Measurements from ENCODE around the gene INO80.
"Not testable (repeated sequence)": the region's sequence is repeated elsewhere in the genome, so short reads cannot be mapped to it uniquely, and the experiment has no call there.

INO80 gene, protein sequence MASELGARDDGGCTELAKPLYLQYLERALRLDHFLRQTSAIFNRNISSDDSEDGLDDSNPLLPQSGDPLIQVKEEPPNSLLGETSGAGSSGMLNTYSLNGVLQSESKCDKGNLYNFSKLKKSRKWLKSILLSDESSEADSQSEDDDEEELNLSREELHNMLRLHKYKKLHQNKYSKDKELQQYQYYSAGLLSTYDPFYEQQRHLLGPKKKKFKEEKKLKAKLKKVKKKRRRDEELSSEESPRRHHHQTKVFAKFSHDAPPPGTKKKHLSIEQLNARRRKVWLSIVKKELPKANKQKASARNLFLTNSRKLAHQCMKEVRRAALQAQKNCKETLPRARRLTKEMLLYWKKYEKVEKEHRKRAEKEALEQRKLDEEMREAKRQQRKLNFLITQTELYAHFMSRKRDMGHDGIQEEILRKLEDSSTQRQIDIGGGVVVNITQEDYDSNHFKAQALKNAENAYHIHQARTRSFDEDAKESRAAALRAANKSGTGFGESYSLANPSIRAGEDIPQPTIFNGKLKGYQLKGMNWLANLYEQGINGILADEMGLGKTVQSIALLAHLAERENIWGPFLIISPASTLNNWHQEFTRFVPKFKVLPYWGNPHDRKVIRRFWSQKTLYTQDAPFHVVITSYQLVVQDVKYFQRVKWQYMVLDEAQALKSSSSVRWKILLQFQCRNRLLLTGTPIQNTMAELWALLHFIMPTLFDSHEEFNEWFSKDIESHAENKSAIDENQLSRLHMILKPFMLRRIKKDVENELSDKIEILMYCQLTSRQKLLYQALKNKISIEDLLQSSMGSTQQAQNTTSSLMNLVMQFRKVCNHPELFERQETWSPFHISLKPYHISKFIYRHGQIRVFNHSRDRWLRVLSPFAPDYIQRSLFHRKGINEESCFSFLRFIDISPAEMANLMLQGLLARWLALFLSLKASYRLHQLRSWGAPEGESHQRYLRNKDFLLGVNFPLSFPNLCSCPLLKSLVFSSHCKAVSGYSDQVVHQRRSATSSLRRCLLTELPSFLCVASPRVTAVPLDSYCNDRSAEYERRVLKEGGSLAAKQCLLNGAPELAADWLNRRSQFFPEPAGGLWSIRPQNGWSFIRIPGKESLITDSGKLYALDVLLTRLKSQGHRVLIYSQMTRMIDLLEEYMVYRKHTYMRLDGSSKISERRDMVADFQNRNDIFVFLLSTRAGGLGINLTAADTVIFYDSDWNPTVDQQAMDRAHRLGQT (N-terminal part only)

DNA sequence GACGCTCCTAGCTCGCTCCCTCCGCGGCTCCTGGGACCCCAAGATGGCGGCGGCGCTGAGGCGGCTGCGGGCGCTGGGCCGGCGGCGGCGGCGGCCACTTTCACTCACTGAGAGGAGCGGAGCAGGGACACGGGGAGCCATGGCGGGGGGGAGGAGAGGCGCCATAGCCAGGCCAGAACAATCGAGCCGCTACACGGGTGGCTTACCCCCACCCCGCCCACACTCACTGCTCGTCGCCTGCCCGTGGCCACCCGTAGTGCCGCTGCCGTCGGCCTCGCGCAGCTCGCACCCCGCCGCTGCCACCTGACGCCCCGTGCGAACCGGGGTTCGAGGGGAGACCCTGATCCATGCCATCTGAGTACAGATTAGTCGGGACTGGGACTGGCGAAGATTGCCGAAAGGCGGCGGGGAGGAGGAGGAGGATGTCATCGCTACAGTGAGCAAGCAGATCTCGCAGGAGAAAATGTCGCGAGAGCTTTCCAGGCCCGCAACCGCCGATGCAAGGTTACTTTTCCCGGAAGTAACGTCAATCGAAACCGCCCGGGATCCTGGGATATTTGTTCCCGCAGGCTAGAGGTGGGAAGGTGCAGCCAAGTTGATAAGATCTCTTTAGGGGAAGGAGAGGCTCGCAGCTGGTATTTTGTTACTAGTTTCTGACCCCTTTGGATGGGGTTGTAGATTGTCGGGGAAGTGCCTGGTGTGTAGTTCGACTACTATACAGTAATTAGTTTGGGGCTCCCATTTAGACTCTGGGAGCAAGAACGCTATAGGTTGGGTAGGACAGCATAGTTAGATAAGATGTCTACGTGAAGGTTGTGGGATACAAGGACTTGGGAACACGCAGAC, at the start of gene INO80:
Gene INO80, minus strand, starts transcription at position 165 of the 846 bp plus-strand sequence. CDS start 19,970 bp downstream, outside the sequence.
- in situ Hi-C loops (cut with MboI; ENCODE audit: low sequenced_read_pairs) = no loop called here

GRCh38 chr15:41161736-41162135, 45.7 kb upstream of the INO80 start:
- in situ Hi-C loops (cut with MboI; ENCODE audit: low sequenced_read_pairs) = no loop called here

GRCh38 chr15:41161336-41161735, 45.3 kb upstream of the INO80 start:
- in situ Hi-C loops (cut with MboI; ENCODE audit: low sequenced_read_pairs) = no loop called here

GRCh38 chr15:41160639-41161315, 44.7 kb upstream of the INO80 start:
- in situ Hi-C loops (cut with MboI; ENCODE audit: low sequenced_read_pairs) = no loop called here

DNA sequence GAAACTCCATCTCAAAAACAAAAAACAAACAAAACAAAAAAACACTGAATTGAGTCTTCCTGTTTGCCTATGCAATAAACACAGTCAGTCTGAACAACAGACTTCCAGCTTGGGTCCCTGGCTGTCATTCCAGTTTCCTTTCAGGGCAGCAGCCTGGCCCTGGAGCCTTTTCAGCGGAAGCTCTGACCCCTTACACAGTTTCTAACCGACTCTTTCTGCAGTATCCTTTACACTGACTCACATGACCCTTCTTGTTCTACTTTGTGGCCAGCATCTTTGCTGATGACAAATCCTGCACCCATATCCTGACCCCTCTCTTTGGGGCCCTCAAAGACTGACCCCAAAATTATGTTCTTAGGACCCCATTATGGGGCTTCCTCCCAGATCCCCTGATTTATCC, 38.3 kb upstream of the INO80 start:
- in situ Hi-C loops (cut with MboI; ENCODE audit: low sequenced_read_pairs) = no loop called here

DNA sequence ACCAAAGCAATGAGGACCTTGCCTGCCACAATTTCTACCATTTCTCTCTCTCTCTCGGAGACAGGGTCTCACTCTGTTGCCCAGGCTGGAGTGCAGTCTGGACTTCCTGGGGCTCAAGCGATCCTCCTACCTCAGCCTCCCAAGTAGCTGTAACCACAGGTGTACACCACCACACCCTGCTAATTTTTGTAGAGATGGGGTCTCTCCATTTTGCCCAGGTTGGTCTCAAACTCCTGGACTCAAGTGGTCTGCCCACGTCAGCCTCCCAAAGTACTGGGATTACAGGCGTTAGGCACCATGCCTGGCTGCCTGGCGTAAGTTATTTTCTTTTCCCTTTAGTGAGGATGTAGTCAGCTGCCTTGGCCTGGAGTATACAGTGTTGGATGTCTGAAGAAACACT, 37.7 kb upstream of the INO80 start:
- in situ Hi-C loops (cut with MboI; ENCODE audit: low sequenced_read_pairs) = no loop called here

DNA sequence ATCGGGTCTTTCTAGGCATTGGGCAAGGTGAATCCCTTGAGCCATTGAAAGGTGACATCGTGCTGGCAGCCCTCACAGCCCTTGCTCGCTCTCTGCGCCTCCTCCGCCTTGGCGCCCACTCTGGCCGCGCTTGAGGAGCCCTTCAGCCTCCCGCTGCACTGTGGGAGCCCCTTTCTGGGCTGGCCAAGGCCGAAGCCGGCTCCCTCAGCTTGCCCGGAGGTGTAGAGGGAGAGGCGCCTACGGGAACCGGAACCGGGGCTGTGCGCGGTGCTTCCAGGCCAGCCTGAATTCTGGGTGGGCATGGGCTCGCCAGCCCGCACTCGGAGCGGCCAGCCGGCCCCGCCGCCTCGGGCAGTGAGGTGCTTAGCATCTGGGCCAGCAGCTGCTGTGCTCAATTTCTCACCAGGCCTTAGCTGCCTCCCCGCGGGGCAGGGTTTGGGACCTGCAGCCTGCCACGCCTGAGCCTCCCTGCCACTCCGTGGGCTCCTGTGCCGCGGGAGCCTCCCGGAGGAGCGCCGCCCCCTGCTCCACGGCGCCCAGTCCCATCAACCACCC, 35.4 kb upstream of the INO80 start:
- in situ Hi-C loops (cut with MboI; ENCODE audit: low sequenced_read_pairs) = no loop called here

DNA sequence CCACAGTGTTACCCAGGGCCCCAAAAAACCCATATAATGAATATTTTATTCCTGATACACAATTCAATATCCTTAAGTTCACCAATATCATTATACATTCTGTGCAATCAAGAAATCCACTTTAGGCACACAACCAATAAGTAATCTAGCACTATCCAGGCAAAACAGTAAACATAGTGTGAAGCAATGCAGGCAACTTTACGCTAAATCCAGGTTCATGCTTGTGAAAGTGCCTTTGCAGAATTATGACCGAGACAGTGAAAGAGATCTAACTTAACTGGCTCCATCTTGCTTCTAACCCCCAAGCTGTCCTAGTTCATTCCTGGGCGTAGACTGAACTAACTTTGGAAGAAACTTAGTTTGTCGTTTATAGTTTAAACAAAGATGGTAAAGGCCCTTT, 34.2 kb upstream of the INO80 start:
- in situ Hi-C loops (cut with MboI; ENCODE audit: low sequenced_read_pairs) = no loop called here

- in situ Hi-C loops (cut with MboI; ENCODE audit: low sequenced_read_pairs) = no loop called here
Observed at GRCh38 chr15:41148065-41148464, 32.0 kb upstream of the INO80 start.

DNA sequence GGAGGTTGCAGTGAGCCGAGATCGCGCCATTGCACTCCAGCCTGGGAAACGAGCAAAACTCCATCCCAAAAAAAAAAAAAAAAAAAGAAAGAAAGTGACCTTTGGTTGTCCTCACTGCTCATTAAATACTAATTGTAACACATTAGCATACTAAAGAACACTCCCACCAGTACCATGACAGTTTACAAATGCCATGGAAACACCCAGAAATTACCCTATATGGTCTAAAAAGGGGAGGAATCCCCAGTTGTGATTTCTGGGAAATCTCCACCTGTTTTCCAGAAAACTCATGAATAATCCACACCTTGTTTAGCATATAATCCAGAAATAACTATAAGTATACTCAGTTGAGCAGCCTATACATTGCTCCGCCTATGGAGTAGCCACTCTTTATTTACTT, 23.5 kb upstream of the INO80 start:
- in situ Hi-C loops (cut with MboI; ENCODE audit: low sequenced_read_pairs) = no loop called here

DNA sequence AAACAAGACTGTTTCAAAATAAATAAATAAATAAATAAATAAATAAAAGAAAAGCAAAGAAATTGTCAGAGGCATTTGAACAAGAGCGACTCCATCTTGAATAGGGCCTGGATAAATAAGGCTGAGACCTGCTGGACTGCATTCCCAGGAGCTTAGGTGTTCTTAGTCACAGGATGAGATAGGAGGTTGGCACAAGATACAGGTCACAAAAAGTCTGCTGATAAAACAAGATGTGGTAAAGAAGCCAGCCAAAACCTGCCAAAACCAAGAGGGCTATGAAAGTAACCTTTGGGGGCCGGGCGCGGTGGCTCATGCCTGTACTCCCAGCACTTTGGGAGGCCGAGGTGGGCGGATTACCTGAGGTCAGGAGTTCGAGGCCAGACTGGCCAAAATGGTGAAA, 23.0 kb upstream of the INO80 start:
- in situ Hi-C loops (cut with MboI; ENCODE audit: low sequenced_read_pairs) = not testable (repeated sequence)

GRCh38 chr15:41135580-41135979, 19.5 kb upstream of the INO80 start:
- in situ Hi-C loops (cut with MboI; ENCODE audit: low sequenced_read_pairs) = not testable (repeated sequence)

- in situ Hi-C loops (cut with MboI; ENCODE audit: low sequenced_read_pairs) = no loop called here
Observed at GRCh38 chr15:41133454-41133853, 17.4 kb upstream of the INO80 start.

DNA sequence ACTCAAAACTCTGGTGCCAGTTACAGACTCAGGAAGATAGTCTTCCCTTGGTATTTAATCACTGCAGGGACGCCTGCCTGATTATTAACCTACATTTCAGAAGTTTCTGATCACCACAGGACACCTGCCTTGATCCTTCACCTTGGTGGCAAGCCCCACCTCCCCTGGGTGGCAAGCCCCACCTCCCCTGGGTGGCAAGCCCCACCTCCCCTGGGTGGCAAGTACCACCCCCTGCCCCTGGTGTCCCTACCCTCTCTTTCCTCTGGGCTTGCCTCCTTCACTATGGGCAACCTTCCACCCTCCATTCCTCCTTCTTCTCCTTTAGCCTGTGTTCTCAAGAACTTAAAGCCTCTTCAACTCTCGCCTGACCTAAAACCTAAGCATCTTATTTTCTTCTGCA, 16.0 kb upstream of the INO80 start:
- in situ Hi-C loops (cut with MboI; ENCODE audit: low sequenced_read_pairs) = not testable (repeated sequence)

DNA sequence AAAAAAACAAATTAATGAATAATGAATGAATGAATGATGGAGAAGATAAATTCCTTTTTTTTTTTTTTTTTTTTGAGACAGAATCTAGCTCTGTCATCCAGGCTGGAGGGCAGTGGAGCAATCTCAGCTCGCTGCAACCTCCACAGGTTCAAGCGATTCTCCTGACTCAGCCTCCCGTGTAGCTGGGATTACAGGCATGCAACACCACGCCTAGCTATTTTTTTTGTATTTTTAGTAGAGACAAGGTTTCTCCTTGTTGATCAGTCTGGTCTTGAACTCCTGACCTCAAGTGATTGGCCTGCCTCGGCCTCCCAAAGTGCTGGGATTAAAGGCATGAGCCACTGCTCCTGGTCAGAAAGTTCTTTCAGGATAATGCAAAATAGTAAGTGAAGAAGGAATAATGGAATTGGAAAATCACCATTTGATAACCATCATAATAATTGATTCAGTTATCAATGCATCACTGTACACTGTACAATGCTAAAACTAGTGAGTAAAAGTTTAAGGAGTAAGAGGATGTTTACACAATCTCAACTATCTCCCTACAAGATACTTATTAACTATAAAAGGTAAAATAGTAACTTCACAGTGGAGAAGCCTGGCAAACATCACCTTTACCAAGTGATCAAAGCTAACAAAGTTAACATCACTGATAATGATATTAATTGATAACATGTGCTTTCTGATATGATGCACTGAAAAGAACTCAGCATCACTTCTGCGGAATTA, 12.3 kb upstream of the INO80 start:
- in situ Hi-C loops (cut with MboI; ENCODE audit: low sequenced_read_pairs) = no loop called here

DNA sequence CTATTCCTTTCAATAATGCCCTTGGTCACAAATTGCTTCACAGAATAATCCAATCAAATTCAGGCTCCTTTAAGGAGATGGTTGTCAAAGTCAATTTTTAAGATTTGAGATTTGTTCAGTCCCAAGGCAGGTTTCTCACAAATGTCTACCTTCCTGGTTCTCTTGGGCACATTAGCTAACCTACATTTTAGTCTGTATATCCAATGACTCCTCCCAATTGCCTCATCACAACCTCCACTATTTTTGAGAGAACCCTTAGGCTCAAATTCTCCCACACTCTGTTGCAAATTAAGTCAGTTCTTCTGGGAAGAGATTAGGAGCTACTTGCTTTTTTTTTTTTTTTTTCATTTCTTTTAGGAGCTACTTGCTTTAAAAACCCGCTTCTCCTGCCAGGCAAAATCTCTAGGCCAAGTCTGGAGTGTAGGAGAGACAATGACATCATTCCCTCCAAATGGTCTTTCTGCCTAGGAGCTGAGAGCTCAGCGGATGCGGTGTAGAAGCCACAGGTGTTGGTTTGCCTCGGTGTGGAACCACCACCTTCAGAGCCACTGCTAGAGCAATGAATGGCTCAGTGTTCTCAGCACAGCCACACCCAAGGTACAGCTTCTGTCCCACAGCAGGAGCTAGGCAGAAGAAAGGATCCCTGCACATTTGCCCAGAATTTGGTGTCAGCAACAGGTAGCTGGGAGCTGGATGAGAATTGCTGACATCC, 10.0 kb upstream of the INO80 start:
- in situ Hi-C loops (cut with MboI; ENCODE audit: low sequenced_read_pairs) = no loop called here

DNA sequence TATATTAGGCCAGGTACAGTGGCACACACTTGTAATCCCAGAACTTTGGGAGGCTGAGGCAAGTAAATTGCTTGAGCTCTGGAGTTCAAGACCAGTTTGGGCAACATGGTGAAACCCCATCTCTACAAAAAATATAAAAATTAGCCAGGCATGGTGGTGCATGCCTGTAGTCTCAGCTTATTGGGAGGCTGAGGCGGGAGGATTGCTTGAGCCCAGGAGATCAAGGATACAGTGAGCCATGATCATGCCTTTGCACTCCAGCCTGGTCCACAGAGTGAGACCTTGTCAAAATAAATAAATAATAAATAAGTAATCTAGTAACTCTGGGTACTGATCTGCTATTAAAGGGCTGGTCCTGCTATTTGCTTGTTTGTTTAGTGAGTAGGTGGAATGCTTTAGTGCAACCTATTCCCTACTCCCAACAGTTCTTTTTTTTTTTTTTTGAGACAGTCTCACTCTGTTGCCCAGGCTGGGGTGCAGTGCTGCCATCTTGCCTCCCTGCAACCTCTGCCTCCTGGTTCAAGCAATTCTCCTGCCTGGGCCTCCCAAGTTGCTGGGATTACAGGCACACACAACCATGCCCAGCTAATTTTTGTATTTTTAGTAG, 9.1 kb upstream of the INO80 start:
- in situ Hi-C loops (cut with MboI; ENCODE audit: low sequenced_read_pairs) = no loop called here

DNA sequence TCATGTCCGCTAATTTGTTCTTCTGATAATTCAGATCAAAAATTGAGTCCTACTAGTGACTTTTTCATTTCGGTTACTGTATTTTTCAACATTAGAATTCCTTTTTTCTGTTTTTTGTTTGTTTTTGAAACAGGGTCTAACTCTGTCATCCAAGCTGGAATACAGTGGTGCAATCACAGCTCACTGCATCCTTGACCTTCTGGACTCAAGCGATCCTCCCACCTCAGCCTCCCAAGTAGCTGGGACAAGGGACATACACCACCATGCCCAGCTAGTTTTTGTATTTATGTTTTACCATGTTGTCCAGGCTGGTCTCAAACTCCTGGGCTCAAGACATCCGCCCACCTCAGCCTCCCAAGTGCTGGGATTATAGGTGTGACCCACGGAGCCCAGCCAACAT, 8.0 kb upstream of the INO80 start:
- in situ Hi-C loops (cut with MboI; ENCODE audit: low sequenced_read_pairs) = no loop called here
